Medulla oblongata (tissue), 1 donor: ENCODE measurements around the gene SPINDOC.
"Not testable (repeated sequence)": the region's sequence is repeated elsewhere in the genome, so short reads cannot be mapped to it uniquely, and the experiment has no call there.

ENCODE experiments used
- DNase-seq: peaks from one replicate; pipeline ENCODE4 v3.0.0-alpha.2; 2015; ENCODE audit errors: extremely low spot score

SPINDOC gene

DNA sequence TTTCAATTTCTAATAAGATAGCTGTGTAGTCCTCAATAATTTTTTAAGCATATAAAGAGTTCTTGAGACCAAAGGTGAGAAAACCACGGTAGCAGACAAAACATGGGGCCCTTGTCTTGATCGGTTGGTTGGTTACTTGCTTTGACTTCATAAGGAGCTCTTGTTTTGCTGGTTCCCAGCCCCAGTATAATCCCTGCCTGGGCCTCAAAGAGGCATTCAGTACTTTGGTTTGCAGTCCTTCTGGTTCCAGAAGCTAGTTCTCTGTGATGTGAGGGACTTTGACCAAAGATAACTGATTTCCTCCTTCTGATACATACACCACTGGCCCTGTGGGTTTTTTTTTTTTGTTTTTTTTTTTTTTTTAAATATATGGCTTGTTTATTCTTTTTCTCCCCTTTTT lies 42.7 kb downstream of the SPINDOC start:
- no peak for DNase-seq

DNA sequence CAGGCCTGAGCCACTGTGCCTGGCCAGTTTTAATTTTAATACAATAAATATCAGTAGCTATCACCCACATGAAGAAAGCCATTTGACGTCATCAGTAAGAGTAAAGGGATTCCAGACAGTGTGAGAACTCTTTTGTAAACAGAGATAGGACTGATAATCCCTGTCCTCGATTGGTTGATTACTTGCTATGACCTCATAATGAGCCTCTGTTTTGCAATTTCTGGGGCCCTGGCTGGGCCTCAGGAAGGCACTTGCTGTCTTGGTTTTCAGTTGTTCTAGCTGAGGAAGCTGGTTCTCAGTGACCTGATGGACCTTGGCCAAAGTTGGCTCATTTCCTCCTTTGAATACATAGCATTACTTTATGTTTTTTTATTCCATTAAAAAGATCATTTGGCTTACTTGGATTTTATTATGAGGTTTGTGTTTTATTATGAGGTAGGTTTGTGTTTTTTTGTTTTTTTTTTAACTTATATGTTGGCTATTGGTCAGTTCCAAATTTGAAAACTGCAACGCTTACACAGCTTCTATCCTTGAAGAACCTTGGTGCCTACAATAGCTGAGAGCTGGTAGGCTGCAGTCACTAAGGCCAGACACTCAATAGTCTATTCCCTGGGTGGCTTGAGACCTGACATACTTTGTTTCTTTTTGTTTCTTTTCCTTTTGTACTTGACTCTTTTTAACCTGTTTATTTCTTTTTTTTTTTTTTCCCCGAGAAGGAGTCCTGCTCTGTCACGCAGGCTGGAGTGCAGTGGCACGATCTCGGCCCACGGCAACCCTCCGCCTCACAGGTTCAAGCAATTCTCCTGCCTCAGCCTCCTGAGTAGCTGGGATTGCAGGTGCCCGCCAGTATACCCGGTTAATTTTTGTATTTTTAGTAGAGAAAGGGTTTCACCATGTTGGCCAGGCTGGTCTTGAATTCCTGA lies 45.6 kb downstream of the SPINDOC start:
- DNase-seq: peak; percentile 59

DNA sequence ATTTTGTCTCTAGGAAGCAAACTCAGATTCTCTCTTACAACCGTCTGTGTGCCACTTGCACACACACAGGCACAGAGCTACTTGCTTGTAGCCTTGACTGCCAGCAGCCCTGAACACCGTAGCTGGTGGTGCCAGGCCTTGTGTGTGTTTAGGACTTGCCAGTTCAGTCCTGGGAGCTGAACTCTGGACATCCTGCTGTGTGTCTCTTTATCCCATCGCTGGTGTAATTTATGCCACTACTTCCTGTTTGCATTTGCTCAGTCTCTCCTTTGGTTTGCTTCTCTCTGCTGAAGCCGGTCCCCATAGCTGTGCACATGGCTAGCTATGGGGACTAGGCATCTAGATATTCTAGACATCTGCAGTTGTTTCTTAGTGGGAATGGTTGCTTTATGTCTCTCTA lies 49.7 kb downstream of the SPINDOC start:
- no peak for DNase-seq

DNA sequence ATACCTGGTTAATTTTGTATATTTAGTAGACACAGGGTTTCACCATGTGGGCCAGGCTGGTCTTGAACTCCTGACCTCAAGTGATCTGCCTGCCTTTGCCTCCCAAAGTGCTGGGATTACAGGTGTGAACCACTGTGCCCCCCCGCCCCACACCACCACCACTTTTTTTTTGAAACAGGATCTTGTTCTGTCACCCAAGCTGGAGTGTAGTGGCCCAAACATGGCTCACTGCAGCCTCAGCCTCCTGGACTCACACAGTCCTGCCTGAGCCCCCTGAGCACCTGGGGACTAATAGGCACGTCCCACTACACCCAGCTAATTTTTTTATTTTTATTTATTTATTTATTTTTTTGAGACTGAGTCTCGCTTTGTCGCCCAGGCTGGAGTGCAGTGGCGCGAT lies 50.4 kb downstream of the SPINDOC start:
- not testable (repeated sequence) for DNase-seq

DNA sequence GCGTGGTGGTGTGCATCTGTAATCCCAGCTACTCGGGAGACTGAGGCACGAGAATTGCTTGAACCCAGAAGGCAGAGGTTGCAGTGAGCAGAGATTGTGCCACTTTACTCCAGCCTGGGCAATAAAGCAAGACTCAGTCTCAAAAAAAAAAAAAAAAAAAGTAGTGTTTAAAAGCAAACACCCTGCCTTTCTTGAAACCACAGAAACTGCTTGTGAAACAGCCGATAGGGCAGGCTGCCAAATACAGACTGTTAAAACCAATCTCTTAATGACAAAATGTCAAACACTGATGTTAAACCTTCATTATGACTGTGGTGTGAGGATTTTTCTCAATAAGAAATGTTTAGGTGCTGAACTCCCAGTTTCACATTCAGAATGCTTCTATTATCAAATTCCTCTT lies 53.0 kb downstream of the SPINDOC start:
- DNase-seq: peak; percentile 54

DNA sequence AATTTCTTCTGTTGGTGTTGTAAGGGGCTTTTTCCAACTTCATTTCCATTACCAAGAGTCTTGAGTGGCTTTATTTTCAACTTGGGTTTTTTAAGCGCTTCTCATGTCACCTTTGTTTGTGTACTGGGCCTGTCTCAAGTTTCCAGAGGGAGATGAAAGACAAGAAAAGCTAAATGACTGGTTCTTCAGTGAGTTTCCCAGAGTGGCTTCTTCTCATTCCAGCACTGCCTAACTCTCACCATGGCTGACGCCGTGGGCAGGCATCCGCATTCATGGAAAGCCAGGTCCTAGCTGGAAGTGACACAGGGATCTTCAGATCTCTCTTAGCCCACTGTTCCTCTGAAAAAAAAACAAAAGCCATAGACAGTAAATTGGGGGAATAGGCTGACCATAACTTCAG lies 54.3 kb downstream of the SPINDOC start:
- DNase-seq: no peak

DNA sequence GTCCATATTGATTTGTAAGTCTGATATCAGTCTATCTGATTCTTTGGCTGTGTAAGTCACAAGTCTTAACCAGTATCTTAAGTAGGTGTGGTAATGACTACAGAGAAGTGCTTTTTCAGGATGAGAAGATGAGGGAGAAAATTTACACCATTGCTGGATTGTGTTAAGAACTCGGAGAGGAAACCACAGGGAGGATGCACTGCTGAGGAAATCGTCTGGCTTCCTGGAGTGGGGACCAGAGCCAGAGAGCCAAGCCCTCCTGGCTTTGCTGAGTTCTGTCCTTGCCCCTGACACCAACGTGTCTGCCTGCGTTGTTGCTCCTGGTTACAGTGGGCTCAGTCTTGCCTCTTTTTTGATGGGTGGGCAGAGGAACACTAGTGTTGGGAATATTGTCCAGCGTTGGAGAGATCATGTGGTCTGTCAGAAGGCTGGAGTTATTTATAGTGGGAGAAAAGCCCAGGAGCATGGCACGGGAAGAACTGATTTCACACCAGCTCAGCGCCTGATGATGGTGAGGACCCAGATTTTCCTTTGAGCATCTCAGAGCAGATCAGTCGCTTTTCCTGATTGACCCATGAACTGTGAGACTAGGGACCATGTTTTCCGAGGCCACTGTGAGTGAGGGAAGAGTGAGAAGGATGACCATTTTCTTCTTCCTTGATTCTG lies 55.3 kb downstream of the SPINDOC start:
- DNase-seq: no peak

DNA sequence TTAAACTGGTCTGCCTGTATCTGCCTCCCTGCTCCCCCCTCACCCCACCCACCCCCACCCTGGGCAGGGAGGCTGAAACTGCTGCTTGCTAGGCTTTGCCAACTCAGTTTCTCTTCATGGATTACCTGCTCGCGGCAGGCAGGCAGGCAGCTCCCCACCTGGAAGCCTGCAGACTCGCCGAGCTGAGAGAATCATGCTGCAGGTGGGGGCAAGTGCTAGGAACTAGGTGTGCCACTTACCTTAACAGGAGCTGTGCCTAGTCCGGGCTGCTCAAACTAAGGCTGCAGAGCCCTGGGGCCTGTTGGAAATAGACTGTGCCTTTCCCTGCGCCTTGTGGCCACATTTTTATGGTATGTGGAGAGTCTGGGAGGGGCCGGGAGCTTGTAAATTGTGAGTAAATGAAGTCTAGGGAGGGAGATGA lies 55.9 kb downstream of the SPINDOC start:
- DNase-seq: no peak

DNA sequence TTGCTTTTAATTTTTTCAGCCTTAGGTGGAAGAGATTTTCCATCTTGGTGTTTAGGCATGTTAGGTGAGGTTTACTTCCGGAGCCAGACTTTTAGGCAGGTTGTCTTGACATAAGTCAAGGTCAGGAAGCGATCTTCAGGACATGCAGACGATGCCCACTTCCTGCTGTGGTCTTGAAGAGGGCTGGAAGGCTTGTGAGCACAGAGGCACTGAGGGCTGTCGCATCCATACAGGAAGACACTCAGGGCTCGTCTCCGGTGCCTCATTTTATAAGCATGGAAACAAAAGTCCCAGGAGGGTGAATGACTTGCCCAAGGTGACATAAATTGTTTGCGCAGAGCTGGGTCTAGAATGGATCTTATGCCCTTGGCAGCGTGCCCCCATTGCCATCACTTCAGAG lies 56.4 kb downstream of the SPINDOC start:
- DNase-seq: no peak

DNA sequence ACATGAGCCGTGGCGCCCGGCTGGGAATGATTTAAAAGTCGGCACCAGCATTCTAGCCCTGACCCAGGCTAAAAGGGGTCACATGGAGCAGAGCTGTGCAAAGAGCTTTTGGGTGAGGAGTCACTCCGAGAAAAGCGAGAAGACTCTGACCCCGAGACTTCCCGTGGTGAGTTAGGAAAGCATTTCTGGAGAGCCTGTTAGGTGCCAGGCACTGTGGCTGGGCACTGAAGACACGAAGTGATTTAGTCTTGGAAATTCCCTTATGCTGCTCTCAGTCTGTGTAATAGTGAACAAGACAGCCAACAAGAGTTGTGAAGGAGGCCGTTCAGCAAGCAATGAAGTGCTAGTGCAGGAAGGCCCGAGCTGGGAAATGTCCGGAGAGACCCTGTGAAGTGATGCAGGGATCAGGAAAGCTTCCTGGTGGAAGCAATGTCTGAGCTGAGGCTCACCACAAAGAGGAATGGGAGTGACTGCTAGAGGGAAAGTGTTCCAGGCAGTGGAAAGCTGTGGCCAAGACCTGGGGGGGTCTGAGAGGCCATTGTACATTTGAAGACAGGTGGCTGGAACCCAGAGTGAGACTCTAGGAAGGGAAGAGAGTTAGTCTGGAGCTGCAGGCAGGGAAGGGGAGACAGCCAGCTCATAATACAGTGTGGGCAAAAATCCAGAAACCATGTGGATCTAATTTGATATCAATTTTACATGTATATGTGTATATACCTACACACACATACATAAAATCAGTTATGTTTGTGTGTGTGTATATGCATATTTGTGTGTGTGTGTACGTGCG lies 57.3 kb downstream of the SPINDOC start:
- DNase-seq: no peak

DNA sequence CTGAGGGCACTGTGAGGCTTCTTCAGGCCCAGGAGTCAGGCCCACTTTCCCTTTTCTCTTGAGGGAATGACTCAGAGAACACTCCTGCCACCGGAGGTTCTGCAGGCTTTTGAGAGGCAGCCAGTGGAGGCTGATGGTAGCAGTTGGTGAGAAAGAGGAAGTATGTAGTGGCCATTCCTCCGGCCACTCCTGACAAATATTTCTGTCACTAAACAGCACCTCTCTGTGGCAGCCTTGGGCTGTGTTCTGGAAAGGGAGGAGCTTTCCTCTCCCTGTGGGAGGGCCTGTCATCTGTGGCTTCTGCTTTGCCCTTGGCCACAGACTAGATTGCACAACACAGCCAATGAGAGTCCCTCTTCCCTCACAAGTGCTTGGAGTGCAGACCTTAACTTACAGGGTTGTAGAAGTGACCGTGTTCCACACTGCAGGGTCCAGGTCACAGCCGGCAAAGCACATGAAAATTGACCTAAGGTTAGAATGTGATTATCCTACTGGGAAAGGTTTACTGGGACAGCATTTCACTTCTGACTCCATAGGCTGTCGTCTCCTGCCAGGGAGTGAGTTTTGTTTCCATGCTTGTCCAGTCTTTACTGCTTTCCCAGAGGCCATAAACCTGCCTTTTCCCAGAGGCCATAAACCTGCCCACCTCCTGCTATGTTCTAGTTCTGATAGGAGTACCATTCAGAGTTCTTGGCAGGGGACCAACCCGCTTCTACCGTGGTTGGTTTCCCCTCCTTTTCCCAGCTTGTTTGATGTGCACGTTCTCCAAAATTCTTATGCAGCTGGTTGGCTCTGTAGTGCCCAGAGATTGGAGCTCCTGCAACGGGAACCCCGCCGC lies 58.9 kb downstream of the SPINDOC start:
- DNase-seq: peak; percentile 98

DNA sequence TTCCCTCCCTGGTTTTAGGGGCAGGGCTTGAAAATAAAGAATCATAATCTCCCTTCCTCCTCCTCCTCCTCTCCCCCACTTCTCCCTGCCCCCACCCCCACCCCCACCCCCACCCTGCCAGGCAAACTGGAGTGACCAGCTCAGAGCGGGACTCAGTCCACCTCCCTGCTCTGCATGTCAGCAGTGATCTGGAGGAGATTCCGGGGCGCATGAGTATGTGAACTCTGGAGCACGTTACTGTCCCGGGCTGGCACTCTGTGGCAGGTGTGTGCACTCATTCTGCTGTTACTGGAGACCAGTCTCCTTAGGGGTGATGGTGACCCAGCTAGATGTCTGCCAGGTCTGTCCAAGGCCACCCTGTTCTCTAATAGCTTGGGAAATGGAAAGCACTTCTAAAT lies 59.5 kb downstream of the SPINDOC start:
- no peak for DNase-seq

DNA sequence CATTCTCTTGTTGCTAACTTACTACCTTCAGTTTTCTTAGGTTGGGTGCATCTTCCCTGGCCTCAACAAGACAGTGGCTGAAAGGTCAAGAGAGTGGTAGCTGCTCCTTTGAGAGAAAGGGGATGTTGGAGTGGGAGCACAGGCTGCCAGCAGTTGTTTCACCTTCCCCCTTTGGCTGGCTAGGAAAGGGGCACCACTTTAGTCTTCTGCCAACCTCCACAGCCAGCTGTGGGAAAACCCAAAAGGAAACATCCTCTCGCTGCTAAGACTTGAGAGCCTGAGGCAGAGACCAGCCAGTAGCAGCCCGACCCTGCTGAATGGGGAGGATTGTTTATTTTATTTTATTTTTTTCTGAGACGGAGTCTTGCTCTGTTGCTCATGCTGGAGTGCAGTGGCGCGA lies 60.1 kb downstream of the SPINDOC start:
- no peak for DNase-seq

DNA sequence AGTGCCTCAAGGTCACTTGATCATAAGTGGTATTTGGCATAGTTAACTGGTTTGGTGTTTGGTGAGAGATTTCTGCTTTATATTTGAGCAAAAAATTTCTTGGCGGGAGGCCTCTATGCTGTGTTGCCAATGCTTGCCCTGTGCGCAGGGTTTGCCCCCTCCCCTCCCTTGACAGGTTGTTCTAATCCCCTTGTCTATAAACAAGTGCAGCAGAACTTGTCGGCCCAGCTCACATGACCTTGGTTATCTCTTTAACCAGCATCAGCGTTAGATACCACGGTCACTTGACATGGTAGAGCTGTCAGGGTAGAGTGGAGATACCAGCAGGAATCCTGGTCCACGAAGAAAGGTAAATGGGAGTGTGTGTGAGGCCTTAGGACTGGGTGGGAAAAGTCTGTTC lies 61.3 kb downstream of the SPINDOC start:
- no peak for DNase-seq

DNA sequence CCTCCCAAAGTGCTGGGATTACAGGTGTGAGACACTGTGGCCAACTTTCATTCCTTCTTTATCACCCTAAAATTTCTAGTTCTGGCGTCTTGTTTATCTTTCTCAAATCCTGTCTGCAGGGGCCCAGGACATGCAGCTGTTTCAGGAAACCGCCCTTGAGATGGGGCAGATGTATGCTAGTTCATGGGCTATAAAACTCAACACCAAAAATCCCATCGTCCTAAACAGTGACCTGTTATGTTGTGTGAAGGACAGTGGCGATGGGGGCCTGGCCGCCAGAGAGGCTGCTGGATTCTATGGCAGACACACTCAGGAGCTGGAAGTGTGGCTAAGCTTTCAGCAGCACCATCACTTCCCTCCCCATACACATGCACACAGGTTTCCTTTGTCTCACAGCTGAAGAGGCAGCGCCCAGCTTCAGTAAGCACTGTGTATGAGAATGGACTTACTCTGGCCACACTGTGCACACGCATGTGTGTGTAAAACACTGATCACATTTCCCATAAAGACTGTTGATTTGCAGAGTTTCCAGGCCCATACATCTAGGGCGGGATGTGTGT lies 62.3 kb downstream of the SPINDOC start:
- no peak for DNase-seq

DNA sequence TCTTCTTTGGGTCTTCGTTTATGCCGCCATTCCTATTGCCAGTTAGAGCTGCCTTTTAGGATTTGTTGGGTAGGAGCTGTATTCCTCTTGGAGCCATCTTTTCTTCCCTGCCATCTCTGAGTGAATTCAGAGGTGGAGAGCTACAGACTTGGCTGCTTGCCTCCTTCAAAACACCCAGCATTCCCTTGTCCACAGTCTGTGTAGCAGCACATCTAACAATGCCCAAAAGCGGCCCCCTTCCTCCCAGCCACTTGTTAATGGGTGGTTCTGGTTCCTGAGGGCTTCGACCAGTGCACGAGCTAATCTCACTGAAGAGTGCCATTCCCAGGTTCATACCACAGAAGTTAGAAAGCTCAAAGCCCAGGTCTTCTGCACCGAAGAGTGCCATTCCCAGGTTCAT lies 63.4 kb downstream of the SPINDOC start:
- DNase-seq: no peak
